ENCODE measurements around the gene UAP1. TPM values are rescaled to one million over a fixed set of nuclear protein-coding genes. Genes with fewer than 3 reads are reported as not detected.
A peak's percentile ranks its signal among the peaks of the same experiment; 100 is the strongest.
"Not testable (repeated sequence)": the region's sequence is repeated elsewhere in the genome, so short reads cannot be mapped to it uniquely, and the experiment has no call there.

The UAP1 gene
- total and polyA plus RNA-seq, 2 experiments from 2014 or later = 406 to 534 TPM

DNA sequence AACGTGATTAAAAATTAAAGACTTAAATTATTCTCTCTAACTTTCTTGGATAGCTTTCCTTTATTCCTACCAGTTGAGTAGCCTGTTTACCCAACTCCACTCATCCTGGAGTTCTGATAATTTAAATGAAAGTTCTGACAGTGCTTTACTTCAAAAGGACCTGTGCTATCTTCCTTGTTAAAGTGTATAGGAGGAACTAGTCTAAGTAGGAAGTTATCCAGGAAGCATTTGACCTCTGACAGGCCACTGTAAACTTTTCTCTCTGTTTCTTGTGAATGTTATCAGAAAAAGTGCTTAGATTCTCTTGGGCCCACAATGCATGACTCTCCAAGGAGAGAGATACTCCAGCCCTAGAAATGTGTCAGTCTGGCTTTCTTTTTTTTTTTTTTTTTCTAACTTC lies 9.2 kb downstream of the UAP1 start:
- peak overlapping the region; percentile 46; the same call in 1 of the 2 replicates for H3K27ac ChIP-seq
- H3K9ac ChIP-seq = no peak overlapping the region
- peaks cover 100% of the 10 kb centered on the region for H3K79me2 ChIP-seq (ENCODE audit: insufficient read depth)
- 91 to 95% methylated on average over 1 of the region's 1 CpG for WGBS, 2 experiments (ENCODE audit: low coverage in 1 of 2, low lambda C conversion rate in 2 of 2, missing lambda C conversion rate in 2 of 2)
- H2AFZ ChIP-seq = no peak overlapping the region
- DNase-seq = no peak
- peaks cover 89% of the 10 kb centered on the region for H3F3A ChIP-seq (ENCODE audit: insufficient read depth)
- H3K27me3 ChIP-seq (replicated peaks; ENCODE audit: insufficient read depth) = no peaks in the 10 kb centered on the region
- H3K4me3 ChIP-seq = no peak overlapping the region; the same call in 1 of the 2 replicates
- TF ChIP-seq EZH2 (IDR thresholded peaks at IDR 0.05; ENCODE audit: insufficient read depth, poor library complexity, severe bottlenecking) = no peak
- TF ChIP-seq EZH2phosphoT487 (IDR thresholded peaks at IDR 0.05; ENCODE audit: insufficient read depth, low read depth) = no peak
- H3K9me2 ChIP-seq (ENCODE audit: insufficient read depth) = no peaks in the 10 kb centered on the region
- in situ Hi-C loops (cut with MboI) = no loop called here
- peaks cover 78% of the 10 kb centered on the region for H3K4me1 ChIP-seq (ENCODE audit: insufficient read depth)
- H3K9me3 ChIP-seq (ENCODE audit: low read depth) = no peaks in the 10 kb centered on the region
- H3K36me3 ChIP-seq (ENCODE audit: low read depth) = peaks cover 76% of the 10 kb centered on the region
- peak overlapping the region; percentile 19 for H3K4me2 ChIP-seq (ENCODE audit: unreplicated experiment)
- peaks cover 37% of the 10 kb centered on the region; the same call in 1 of the 2 replicates for H4K20me1 ChIP-seq (ENCODE audit: insufficient read depth)

DNA sequence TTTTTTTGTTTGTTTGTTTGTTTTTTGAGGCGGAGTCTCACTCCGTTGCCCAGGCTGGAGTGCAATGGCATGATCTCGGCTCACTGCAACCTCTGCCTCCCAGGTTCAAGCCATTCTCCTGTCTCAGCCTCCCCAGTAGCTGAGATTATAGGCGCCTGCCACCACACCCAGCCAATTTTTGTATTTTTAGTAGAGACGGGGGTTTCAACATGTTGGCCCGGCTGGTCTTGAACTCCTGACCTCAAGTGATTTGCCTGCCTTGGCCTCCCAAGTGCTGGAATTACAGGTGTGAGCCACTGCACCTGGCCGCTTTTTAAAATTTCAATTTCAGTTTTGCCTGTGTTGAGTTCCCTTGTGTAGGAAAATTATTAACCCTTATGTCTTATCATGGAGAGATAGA lies 9.6 kb downstream of the UAP1 start:
- peaks cover 89% of the 10 kb centered on the region for H3F3A ChIP-seq (ENCODE audit: insufficient read depth)
- H3K9me3 ChIP-seq (ENCODE audit: low read depth); H3K9me2 ChIP-seq (ENCODE audit: insufficient read depth); in situ Hi-C loops (cut with MboI); DNase-seq; H3K27me3 ChIP-seq (replicated peaks; ENCODE audit: insufficient read depth); H3K4me2 ChIP-seq (ENCODE audit: unreplicated experiment); H2AFZ ChIP-seq; H3K4me3 ChIP-seq: not testable (repeated sequence)
- WGBS, 2 experiments (ENCODE audit: low coverage in 1 of 2, low lambda C conversion rate in 2 of 2, missing lambda C conversion rate in 2 of 2) = 69 to 75% methylated on average over 7 of the region's 7 CpGs
- peaks cover 100% of the 10 kb centered on the region for H3K79me2 ChIP-seq (ENCODE audit: insufficient read depth)
- peaks cover 76% of the 10 kb centered on the region for H3K36me3 ChIP-seq (ENCODE audit: low read depth)
- H4K20me1 ChIP-seq (ENCODE audit: insufficient read depth) = peaks cover 40% of the 10 kb centered on the region; the same call in 1 of the 2 replicates
- peak overlapping the region; percentile 46; the same call in 1 of the 2 replicates for H3K27ac ChIP-seq
- peaks cover 74% of the 10 kb centered on the region for H3K4me1 ChIP-seq (ENCODE audit: insufficient read depth)
- 0 out of 2 replicates have a peak overlapping the region, but pooled peaks have one; percentile 34 for H3K9ac ChIP-seq

DNA sequence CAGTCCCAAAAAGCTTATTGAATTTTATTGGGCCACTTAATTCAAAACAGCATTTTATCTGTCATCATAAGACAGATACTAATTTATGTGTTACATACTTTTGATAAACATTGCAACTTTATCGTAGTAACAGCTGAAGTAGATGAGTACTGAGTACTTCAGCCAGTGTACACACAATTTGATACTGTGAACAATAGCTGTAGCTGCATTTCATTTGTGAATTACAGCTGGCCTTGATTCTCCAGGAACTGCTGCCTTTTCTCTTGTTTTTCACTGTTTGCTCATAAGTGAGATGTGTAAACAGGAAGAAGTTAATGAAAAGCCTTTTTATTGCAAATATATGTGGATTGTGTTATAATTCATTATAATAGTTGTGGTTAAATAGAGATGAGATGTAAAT lies 10.2 kb downstream of the UAP1 start:
- H3K79me2 ChIP-seq (ENCODE audit: insufficient read depth) = peaks cover 100% of the 10 kb centered on the region
- in situ Hi-C loops (cut with MboI) = no loop called here
- H3K9me2 ChIP-seq (ENCODE audit: insufficient read depth) = no peaks in the 10 kb centered on the region
- peaks cover 40% of the 10 kb centered on the region; the same call in 1 of the 2 replicates for H4K20me1 ChIP-seq (ENCODE audit: insufficient read depth)
- H3K4me3 ChIP-seq = peak overlapping the region; percentile 22; the same call in 1 of the 2 replicates
- no peaks in the 10 kb centered on the region for H3K27me3 ChIP-seq (replicated peaks; ENCODE audit: insufficient read depth)
- peak overlapping the region; percentile 46 for H3K27ac ChIP-seq
- H3K4me1 ChIP-seq (ENCODE audit: insufficient read depth) = peaks cover 69% of the 10 kb centered on the region
- DNase-seq = no peak
- 2 to 24% methylated on average over 1 of the region's 1 CpG for WGBS, 2 experiments (ENCODE audit: low coverage in 1 of 2, low lambda C conversion rate in 2 of 2, missing lambda C conversion rate in 2 of 2)
- H3K36me3 ChIP-seq (ENCODE audit: low read depth) = peaks cover 76% of the 10 kb centered on the region
- TF ChIP-seq EZH2phosphoT487 (IDR thresholded peaks at IDR 0.05; ENCODE audit: insufficient read depth, low read depth) (no peak), EZH2 (IDR thresholded peaks at IDR 0.05; ENCODE audit: insufficient read depth, poor library complexity, severe bottlenecking) (no peak)
- H3K9ac ChIP-seq = peak overlapping the region; percentile 34; the same call in 1 of the 2 replicates
- H3K9me3 ChIP-seq (ENCODE audit: low read depth) = no peaks in the 10 kb centered on the region
- no peak overlapping the region for H2AFZ ChIP-seq
- H3K4me2 ChIP-seq (ENCODE audit: unreplicated experiment) = peak overlapping the region; percentile 52
- peaks cover 87% of the 10 kb centered on the region for H3F3A ChIP-seq (ENCODE audit: insufficient read depth)

DNA sequence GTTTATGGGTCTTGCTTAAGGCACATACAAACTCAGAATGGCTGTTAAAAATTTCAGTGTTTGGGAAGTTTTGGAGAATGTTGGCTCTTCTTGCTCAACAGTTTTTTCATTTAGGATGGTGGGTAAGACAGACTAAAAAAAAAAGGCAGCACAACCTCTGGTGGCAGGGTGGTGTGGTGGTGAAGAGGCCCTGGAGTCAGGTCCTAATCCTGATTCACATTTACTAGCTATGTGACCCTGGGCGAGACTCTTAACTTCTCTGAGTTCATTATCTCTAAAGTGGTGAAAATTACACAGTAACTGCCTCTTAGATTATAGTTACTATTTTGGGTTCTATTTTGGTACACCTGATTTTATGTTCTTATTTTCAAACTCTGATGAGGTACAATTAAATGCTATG lies 11.6 kb downstream of the UAP1 start:
- WGBS, 2 experiments (ENCODE audit: low coverage in 1 of 2, low lambda C conversion rate in 2 of 2, missing lambda C conversion rate in 2 of 2) = 40 to 63% methylated on average over 1 of the region's 1 CpG
- Histone ChIP-seq H3K9me3 (ENCODE audit: low read depth) (no peaks in the 10 kb centered on the region), H3F3A (ENCODE audit: insufficient read depth) (peaks cover 84% of the 10 kb centered on the region), H3K27ac (peak overlapping the region; percentile 46), H3K9ac (peak overlapping the region; percentile 34), H3K36me3 (ENCODE audit: low read depth) (peaks cover 74% of the 10 kb centered on the region), H2AFZ (no peak overlapping the region), H3K4me2 (ENCODE audit: unreplicated experiment) (peak overlapping the region; percentile 41), H3K4me3 (0 out of 2 replicates have a peak overlapping the region, but pooled peaks have one; percentile 4), H3K4me1 (ENCODE audit: insufficient read depth) (peaks cover 59% of the 10 kb centered on the region), H3K27me3 (replicated peaks; ENCODE audit: insufficient read depth) (no peaks in the 10 kb centered on the region), H4K20me1 (ENCODE audit: insufficient read depth) (peaks cover 31% of the 10 kb centered on the region; the same call in 1 of the 2 replicates), H3K9me2 (ENCODE audit: insufficient read depth) (no peaks in the 10 kb centered on the region), H3K79me2 (ENCODE audit: insufficient read depth) (peaks cover 100% of the 10 kb centered on the region)
- in situ Hi-C loops (cut with MboI) = no loop called here
- no peak for DNase-seq
- TF ChIP-seq EZH2 (IDR thresholded peaks at IDR 0.05; ENCODE audit: insufficient read depth, poor library complexity, severe bottlenecking) (no peak), EZH2phosphoT487 (IDR thresholded peaks at IDR 0.05; ENCODE audit: insufficient read depth, low read depth) (no peak)

Data from GM23248 (cell line).